Right ventricle myocardium superior (tissue), 1 donor: ENCODE results near the gene SORD. TPM values are rescaled to one million over a fixed set of nuclear protein-coding genes. Genes with fewer than 3 reads are reported as not detected.
"Not testable (repeated sequence)": the region's sequence is repeated elsewhere in the genome, so short reads cannot be mapped to it uniquely, and the experiment has no call there.

Experiments
- ATAC-seq: fragments of 200-7000 bp; cut with Tn5 transposase; one replicate; pipeline ENCODE4 v1.9.1; 2020; ENCODE audit warnings: mild to moderate bottlenecking; ENCODE audit not compliant: poor library complexity
- DNase-seq: peaks from one replicate; pipeline ENCODE4 v3.0.0-alpha.2; 2020
- intact Hi-C: fragments of 100-400 bp; cut with DNase I; formaldehyde crosslinking; loops from one replicate; pipeline ENCODE4 v1.11.2; 2022
- long read RNA-seq: library from polyadenylated mRNA; unstranded; transcript quantifications from one replicate; pipeline ENCODE4 v2.0.0, GENCODE V29; 2021
- total RNA-seq: library from RNA; stranded (reverse); fragmentation: NEBNext Ultra II Directional; extraction: Animal tissue kit (Norgen Biotek cat#: 25700); gene quantifications from one replicate; pipeline ENCODE4 v1.2.1, GENCODE V29; 2021
- donor health status: DM: no; HTN: yes; CAD: no; lungs with severe emphysema.

The SORD gene
- total RNA-seq = 12.1 TPM
- long read RNA-seq, full-length matches to known transcripts = 37 of 41 reads
- long read RNA-seq, partial matches to known transcripts = 2 of 41 reads
- long read RNA-seq, other reads (novel, unspliced or antisense) = 2 of 41 reads

- peak; percentile 100 for ATAC-seq
- DNase-seq = peak; percentile 97
- intact Hi-C loops = no loop called here
Measured at GRCh38 chr15:45022871-45023658, at the start of gene SORD. Gene SORD (plus strand): TSS chr15:45023195. CDS start chr15:45023284, 89 bp downstream.

GRCh38 chr15:44976183-44976582, 46.8 kb upstream of the SORD start:
- intact Hi-C loops, DNase-seq, ATAC-seq: not testable (repeated sequence)

- intact Hi-C loops, ATAC-seq, DNase-seq: not testable (repeated sequence)
Measured at GRCh38 chr15:44977781-44978180, 45.2 kb upstream of the SORD start.

GRCh38 chr15:44979617-44980339, 43.2 kb upstream of the SORD start:
- ATAC-seq, DNase-seq, intact Hi-C loops: not testable (repeated sequence)

GRCh38 chr15:44984144-44984543, 38.9 kb upstream of the SORD start:
- ATAC-seq, DNase-seq, intact Hi-C loops: not testable (repeated sequence)

- ATAC-seq, DNase-seq, intact Hi-C loops: not testable (repeated sequence)
Measured at GRCh38 chr15:44986346-44987055, 36.5 kb upstream of the SORD start.

- ATAC-seq, DNase-seq, intact Hi-C loops: not testable (repeated sequence)
Measured at GRCh38 chr15:44987711-44988110, 35.3 kb upstream of the SORD start.

- DNase-seq, ATAC-seq, intact Hi-C loops: not testable (repeated sequence)
Measured at GRCh38 chr15:44988184-44988869, 34.7 kb upstream of the SORD start.

- ATAC-seq, intact Hi-C loops, DNase-seq: not testable (repeated sequence)
Measured at GRCh38 chr15:44988870-44989219, 34.1 kb upstream of the SORD start.

- ATAC-seq, intact Hi-C loops, DNase-seq: not testable (repeated sequence)
Measured at GRCh38 chr15:44997632-44998031, 25.4 kb upstream of the SORD start.

GRCh38 chr15:44999105-44999504, 23.9 kb upstream of the SORD start:
- intact Hi-C loops = no loop called here
- DNase-seq (no peak), ATAC-seq (no peak)

- ATAC-seq, DNase-seq, intact Hi-C loops: not testable (repeated sequence)
Measured at GRCh38 chr15:45001180-45001579, 21.8 kb upstream of the SORD start.

GRCh38 chr15:45003731-45004410, 19.1 kb upstream of the SORD start:
- ATAC-seq, intact Hi-C loops, DNase-seq: not testable (repeated sequence)

GRCh38 chr15:45004590-45005175, 18.3 kb upstream of the SORD start:
- intact Hi-C loops, ATAC-seq, DNase-seq: not testable (repeated sequence)

- intact Hi-C loops = no loop called here
- no peak for ATAC-seq
- DNase-seq = no peak
Measured at GRCh38 chr15:45009046-45009445, 13.9 kb upstream of the SORD start.

- not testable (repeated sequence) for ATAC-seq, DNase-seq
Measured at GRCh38 chr15:45015114-45015513, 7.9 kb upstream of the SORD start.

GRCh38 chr15:45020222-45020900, 2.6 kb upstream of the SORD start:
- intact Hi-C loops, ATAC-seq, DNase-seq: not testable (repeated sequence)

More at GRCh38 chr15:45015114-45015513, 7.9 kb upstream of the SORD start:
- intact Hi-C loops = not testable (repeated sequence)
